PFSK-1 (cell line): ENCODE measurements around the gene CEP78.

Source experiments
- FOXP2 ChIP-seq: optimal IDR thresholded peaks from 2 replicates; pipeline ENCODE3; 2011; ENCODE audit warnings: borderline replicate concordance, control low read depth, inconsistent platforms; ENCODE audit not compliant: insufficient read depth; ENCODE audit errors: extremely low read length, extremely low read depth
- POLR2AphosphoS5 ChIP-seq: IDR thresholded peaks from 2 replicates; pipeline ENCODE4 v1.6.1; 2012; ENCODE audit warnings: low read depth, mild to moderate bottlenecking, control low read depth, low read length, moderate library complexity
- SIN3A ChIP-seq: IDR thresholded peaks from 2 replicates; pipeline ENCODE4 v1.6.1; 2012; ENCODE audit warnings: mild to moderate bottlenecking, low read length, moderate library complexity, borderline replicate concordance; ENCODE audit not compliant: insufficient read depth
- TAF1 ChIP-seq: IDR thresholded peaks from 2 replicates; pipeline ENCODE4 v1.6.1; 2012; ENCODE audit warnings: low read length, control low read depth, borderline replicate concordance; ENCODE audit not compliant: insufficient read depth
- TF ChIP-seq, protein P1 (sequence below), 2 experiments: IDR thresholded peaks; 2 replicates each; pipeline versions ENCODE4 v1.6.1 to v1.8.0; 2011 to 2012; ENCODE audit warnings: low read depth in 2 of 2, low read length in 2 of 2, control low read depth in 1 of 2, inconsistent platforms in 1 of 2, mild to moderate bottlenecking in 1 of 2, moderate library complexity in 1 of 2; ENCODE audit not compliant: insufficient read depth in 1 of 2

CEP78 gene

GRCh38 chr9:78311075-78311474, 75.2 kb downstream of the CEP78 start:
- no peak for TF ChIP-seq SIN3A
- no peak for TF ChIP-seq POLR2AphosphoS5
- TF ChIP-seq TAF1, result no peak
- TF ChIP-seq FOXP2, result no peak
- TF ChIP-seq, protein P1, sequence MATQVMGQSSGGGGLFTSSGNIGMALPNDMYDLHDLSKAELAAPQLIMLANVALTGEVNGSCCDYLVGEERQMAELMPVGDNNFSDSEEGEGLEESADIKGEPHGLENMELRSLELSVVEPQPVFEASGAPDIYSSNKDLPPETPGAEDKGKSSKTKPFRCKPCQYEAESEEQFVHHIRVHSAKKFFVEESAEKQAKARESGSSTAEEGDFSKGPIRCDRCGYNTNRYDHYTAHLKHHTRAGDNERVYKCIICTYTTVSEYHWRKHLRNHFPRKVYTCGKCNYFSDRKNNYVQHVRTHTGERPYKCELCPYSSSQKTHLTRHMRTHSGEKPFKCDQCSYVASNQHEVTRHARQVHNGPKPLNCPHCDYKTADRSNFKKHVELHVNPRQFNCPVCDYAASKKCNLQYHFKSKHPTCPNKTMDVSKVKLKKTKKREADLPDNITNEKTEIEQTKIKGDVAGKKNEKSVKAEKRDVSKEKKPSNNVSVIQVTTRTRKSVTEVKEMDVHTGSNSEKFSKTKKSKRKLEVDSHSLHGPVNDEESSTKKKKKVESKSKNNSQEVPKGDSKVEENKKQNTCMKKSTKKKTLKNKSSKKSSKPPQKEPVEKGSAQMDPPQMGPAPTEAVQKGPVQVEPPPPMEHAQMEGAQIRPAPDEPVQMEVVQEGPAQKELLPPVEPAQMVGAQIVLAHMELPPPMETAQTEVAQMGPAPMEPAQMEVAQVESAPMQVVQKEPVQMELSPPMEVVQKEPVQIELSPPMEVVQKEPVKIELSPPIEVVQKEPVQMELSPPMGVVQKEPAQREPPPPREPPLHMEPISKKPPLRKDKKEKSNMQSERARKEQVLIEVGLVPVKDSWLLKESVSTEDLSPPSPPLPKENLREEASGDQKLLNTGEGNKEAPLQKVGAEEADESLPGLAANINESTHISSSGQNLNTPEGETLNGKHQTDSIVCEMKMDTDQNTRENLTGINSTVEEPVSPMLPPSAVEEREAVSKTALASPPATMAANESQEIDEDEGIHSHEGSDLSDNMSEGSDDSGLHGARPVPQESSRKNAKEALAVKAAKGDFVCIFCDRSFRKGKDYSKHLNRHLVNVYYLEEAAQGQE (IDR thresholded peaks at IDR 0.05; ENCODE audit: insufficient read depth in 1 of 2, low read depth in 2 of 2, low read length in 2 of 2), result no peak

DNA sequence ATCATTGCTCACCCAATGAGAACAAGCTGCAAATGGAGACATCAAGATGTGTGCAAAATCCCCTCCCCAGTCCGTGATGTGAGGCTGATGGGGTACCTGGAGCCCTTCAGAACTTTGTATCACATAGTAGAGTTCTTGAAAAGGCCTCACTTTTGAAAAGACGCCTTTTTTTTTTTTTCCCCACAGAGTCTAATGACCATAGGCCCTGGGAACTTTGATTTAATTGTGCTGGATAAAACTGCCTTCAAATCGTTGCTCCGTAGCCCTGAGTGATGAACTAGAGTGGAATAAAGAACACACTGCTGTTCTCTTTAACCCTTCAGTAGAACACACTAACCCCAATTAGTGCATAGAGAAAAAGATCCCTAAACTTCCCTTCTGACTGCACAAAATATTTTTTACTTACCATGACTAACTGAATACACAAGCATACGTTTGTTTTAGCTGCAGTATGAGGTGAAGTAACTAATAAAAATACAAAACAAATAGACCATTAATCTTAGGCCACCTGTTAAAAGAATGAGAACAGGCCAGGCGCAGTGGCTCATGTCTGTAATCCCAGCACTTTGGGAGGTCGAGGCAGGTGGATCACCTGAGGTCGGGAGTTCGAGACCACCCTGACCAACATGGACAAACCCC, 76.1 kb downstream of the CEP78 start:
- TF ChIP-seq FOXP2, result no peak
- TF ChIP-seq, protein P1 (IDR thresholded peaks at IDR 0.05; ENCODE audit: insufficient read depth in 1 of 2, low read depth in 2 of 2, low read length in 2 of 2), result no peak
- no peak for TF ChIP-seq SIN3A
- no peak for TF ChIP-seq POLR2AphosphoS5
- TF ChIP-seq TAF1, result no peak

DNA sequence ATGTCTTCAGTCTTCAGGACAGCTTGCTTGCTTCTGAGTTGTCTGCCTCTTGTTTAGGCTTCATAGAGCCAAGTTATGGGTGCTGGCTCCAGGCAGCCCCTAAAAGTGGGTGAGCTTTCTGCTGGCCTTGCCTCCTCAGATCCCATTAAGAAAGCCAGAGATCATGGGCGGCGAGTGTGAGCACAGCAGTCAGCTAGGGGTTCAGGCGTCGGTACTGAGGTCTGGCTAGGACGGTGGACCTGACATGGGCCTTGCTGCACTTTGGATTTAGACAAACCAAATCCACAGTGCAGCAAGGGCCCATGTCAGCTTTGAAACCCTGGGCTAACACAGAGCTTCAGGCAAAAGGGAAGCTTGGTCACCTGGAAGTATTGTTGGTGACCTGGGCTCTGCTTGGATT, 78.7 kb downstream of the CEP78 start:
- TF ChIP-seq, protein P1 (IDR thresholded peaks at IDR 0.05; ENCODE audit: insufficient read depth in 1 of 2, low read depth in 2 of 2, low read length in 2 of 2), result no peak
- TF ChIP-seq SIN3A, result no peak
- TF ChIP-seq FOXP2, result no peak
- no peak for TF ChIP-seq TAF1
- no peak for TF ChIP-seq POLR2AphosphoS5

DNA sequence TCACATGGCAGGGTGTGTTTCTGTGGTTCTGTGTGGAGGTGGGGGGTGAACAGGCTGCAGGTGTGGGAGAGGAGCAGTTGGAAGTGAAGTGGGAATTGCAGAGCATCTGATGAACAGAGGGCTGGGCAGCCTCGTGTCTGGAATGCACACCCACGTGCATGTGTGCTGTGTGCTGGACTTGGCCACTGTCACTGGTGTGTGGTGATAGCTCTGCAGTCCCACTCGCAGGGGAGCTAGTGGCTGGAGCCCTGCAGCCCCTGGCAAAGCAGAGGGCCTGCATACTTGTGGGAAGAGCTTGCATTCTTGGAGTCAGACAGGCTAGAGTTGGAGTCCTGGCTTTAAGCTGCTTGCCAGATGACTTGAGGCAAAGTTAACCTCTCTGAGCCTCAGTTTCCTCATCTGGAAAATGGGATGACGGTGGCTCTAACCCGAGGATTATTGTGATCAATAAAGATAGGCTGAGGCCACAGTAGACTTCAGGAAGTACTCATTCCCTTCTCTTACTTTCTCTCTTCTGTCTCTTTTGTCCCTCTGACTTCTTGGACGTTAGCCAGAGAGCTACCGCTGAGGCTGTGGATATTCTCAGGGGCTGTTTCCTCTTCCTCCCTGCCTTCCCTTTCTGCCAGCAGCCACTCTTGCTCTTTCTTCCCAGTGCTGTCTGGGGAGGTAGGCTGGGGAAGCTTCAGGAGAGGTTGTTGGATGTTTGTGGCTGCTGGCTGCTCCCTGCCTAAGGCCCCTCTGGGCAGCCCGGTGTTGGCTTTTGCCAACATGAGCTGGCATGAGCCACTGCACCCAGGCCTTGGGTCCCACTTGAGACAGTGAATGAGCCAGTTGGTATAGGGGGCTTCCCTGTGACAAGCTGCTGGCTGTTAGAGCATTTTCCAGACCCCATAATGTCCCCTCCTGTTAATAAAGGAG, 79.3 kb downstream of the CEP78 start:
- TF ChIP-seq POLR2AphosphoS5 (no peak), FOXP2 (no peak), TAF1 (no peak), SIN3A (no peak)
- TF ChIP-seq, protein P1 (IDR thresholded peaks at IDR 0.05; ENCODE audit: insufficient read depth in 1 of 2, low read depth in 2 of 2, low read length in 2 of 2), result no peak
